ENCODE data around the gene PAX5.

Gene PAX5

GRCh38 chr9:37036776-37037502, 2.9 kb upstream of the PAX5 start:
- DNase-seq = peak; percentile 83

- peak; percentile 64 for DNase-seq
These were observed 2.3 kb upstream of the PAX5 start for GRCh38 chr9:37036371-37036775.

- DNase-seq = no peak
These were observed 1.7 kb upstream of the PAX5 start for GRCh38 chr9:37035648-37036370.

DNA sequence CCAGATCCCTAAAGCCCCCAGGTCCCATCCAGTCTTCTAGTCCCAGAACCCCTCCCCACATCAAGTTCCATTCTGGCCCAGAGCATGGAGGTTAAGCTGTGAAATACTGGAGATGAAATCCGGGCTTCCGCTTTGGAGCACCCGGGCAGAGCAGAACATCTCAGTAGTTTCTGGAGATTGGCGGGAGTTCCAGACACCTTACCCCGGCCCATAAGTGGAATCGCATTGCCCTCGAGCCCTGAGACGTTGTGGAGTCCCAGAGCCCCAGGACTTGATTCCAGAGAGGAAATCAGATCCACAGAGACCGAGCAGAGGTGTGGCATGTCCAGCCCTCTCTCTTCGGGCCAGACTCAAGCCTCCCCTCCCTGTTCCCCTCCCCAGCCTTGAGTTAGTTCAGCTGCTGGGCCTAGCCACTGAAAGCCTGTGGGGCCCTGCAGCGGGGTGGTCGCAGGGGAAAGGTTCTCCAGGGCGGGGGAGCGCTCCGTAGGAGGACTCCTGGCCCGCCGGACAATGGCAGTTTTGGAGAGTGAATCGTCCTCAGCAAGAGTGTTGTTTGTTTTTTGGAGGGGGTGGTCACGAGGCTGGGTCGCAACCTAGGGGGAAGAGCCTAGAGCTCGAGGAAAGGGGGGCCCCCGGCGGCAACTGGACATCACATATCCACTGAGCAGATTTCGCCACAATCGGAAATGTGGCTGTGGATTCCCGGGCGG, 1.0 kb upstream of the PAX5 start:
- DNase-seq = no peak

- DNase-seq = peak; percentile 63
These were observed 353 bp upstream of the PAX5 start for GRCh38 chr9:37034305-37034937.

GRCh38 chr9:37033141-37033540, 927 bp downstream of the PAX5 start:
- DNase-seq = no peak

- no peak for DNase-seq
These were observed 1.4 kb downstream of the PAX5 start for GRCh38 chr9:37032713-37033112.

DNA sequence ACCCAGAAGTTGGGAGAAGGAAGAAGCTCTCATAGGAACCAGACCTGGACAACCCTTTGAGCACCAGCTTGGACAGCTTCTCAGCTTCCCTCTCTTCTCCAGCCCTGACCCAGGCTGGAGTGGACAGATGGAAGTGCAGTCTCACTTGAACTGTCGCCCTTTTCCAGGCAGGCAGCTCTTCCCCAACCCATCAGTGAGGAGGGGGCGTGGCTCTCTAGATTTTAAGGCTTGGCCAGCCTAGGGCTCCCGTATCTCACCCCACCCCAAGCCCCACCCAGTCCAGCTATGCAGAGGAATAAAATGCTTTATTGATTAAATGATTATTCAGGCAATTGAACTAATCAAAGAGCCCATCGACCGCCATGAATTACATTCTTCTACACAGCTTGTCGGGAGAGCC, 2.2 kb downstream of the PAX5 start:
- no peak for DNase-seq

DNA sequence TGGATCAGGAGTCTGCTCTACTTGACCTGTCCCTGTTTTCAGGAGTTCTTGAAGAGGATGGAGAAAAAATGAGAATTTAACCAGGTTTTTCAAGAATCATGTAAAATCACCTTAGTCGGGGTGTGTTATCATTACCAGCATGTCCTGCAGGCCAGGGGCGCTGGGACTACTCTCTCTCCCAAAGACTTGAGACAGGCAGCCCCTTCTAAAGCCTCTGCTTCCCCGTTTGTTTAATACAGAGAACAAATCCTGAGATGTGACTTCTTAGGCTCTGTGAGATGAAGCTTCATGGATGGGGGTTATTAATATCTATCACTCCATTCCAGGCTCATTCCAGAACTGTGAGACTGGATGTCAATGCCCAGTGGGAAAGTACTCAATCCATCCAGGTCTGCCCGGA, 3.0 kb downstream of the PAX5 start:
- no peak for DNase-seq

DNA sequence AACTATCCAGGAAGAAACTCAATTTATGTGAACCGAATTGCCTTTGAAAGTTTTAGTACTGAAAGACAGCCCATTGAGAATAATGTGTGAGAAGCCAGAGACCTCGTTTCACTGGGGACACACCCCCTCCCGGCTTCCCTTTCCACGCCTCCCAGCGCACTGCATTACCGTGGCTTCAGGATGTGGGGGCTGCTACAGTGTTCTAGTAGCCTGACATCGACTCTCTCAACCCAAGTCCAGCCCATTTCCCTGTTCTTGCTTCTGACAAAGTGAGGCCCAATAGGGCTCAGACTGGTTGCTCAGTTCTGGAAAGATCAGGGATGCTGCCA, 3.5 kb downstream of the PAX5 start:
- DNase-seq = no peak

DNA sequence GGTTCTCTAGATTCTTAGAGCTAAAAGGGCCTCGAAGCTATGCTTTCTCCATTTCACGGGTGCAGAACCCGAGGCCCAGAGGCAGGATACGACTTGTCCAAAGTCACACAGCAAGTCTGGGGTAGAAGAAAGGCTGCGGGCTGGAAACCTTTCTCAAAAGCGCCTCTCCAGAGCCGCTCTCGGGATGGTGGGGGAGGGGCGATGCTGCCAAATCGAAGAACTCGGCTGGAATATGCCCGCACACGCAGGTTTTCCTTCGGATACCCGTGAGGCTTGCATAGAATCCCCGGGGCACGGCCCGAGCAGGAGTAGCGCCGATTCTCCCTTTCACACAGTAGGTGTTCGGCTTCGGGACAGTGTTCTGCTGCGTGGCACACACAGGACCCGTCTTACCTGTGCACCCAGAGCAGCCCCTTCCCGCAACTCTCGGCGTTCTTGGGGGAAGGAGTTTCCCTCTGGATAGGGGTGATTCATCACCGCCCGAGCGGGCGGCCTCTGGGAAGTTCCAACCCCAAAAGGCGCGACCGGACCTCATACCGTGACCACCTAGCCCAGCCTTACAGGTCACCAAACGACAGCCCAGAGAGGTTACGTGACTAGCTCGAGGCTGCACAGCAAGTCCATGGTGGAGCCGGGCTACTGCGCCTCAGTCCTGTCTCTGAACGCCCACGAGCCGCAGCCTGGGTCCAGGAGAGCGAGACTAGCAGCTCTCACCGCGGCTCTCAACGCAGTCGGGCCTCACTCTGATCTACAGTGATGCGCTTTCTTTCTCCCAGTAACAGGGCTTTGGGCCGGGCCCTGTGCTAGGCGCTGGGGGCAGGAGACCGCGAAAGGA, 4.1 kb downstream of the PAX5 start:
- DNase-seq = no peak

DNA sequence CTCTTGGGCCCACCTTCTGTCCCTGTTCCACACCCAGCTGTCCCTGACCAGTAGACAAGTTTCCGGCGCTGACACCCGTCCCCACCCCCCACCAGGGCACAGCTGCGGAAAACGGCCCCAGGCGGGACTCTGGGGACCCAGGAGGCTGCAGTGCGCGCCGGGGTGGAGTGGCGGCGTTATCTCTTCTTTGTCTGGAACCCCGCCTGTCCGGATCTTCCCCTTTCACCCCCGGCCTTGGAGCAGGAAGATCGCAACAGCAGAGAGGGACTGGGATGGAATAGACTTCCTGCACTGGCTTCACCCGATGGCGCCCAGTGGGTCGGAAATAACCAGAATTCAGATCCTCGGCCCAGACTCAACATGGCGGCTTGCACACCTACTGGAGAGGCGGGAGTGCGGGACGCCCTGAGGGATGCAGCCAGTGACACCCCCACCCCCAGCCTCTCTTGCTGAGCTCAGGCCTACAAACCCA, 4.7 kb downstream of the PAX5 start:
- no peak for DNase-seq

DNA sequence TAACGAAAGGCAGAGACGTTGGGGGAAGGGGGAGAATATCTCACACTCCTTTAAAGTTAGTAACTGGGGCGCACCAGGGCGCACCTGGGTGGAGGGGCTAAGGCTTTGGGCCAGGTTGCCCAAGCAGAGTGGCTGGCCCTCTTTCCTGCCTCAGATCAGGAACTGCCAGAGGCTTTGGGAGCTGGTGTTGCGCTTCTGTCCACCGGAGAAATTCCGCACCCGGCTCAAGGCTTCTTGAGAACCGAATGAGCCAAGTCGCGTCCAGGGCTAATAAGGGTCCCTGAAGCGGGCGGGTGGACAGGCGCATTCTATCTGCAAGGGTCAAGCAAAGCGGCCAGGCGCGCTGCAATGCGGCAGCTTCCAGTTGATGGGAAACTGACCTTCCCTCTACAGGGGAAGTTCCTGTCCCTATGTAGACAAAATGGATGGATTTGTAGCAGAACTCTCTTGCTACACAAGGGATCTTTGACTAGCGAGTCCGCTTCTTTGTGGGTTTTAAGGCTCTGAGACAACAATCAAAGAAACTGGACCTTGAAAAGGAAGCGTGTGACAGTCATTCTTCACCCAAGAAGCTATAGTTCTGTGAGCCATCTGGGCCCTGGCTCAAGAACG, 5.5 kb downstream of the PAX5 start:
- no peak for DNase-seq

DNA sequence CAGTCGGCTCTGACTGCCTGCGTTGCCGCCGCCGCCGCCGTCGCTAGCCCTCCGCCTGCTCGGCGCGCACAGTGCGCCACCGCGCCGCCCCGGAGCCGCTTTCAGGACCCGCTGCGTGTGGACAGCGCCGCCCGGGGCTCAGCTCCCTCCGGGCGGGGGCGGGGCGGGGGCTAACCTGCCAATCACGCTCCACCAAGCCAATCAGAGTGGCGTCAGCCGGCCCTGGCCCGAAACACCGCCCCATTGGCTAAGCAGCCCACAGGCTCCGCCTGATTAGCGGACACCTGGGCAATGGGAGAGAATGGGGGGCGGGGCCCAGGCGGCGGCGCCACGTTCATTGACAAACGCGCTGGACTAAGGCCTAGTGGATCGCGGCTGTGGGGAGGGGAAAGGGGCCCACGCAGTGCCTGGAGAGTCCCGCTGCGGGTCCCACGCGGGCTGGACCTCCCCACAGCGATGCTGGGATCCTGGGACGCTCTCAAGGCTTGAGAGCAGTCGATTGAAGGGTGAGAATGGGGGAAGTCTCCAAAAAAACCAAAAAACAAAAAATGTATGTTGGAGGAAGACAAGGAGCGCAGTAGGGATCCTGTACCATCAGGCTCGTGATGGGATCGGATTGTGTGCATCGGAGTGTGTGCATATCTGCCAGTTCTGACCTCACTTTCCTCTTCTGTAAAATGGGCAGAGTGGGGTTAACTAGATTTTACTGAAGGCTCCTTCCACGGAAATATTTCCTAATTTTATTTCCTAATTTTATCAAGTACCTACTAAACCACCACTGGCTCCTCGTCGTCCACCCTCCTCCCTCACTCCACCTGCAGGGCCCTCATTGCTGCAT, 6.3 kb downstream of the PAX5 start:
- DNase-seq = peak; percentile 99

DNA sequence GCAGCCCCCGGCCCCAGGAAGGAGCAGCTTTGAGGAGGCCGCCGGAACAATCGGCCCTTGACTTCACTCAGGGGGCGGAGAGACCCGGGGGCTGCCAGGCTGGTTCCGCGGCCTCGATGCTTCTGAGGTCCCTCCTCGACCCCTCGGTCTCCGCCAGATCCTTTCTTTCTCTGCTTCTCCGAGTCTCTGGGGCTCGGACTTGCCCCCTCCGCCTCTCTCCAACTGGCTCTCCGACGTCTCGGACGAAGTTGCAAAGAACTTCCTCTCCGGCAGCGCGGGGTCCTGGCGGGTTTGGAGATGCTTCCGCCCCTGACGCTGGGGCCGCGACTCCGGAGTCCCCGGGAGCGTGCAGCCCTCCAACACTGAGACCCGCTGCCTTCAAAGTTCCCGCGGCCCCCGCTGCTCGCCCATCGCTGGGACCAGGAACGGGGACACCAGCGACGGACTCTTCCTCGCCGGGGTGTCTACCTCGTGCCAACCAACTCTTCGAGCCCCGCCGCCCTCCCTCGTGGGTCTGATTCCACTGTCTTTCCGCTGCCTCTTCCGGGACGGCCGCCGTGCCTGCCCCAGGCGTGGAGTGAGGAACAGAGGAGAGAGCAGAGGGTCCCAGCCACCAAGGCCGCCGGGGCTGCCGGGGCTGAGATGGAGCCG, 7.0 kb downstream of the PAX5 start:
- peak; percentile 82 for DNase-seq

- DNase-seq = peak; percentile 81
These were observed 7.7 kb downstream of the PAX5 start for GRCh38 chr9:37026113-37026930.

DNA sequence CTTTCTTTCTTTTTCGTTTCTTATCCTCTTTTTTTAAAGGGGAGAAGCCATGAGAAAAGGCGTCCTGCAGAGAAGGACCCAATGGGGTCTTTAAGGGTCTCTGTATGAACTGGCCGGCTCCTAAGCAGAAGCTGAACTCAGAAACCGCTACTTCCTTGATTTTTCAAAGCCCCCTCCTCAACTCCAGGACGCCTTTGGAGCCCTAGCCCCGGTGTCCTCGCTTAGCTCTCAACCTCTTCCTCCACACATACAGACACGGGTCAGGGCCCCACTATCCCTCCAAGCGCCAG, 8.3 kb downstream of the PAX5 start:
- DNase-seq = no peak

DNA sequence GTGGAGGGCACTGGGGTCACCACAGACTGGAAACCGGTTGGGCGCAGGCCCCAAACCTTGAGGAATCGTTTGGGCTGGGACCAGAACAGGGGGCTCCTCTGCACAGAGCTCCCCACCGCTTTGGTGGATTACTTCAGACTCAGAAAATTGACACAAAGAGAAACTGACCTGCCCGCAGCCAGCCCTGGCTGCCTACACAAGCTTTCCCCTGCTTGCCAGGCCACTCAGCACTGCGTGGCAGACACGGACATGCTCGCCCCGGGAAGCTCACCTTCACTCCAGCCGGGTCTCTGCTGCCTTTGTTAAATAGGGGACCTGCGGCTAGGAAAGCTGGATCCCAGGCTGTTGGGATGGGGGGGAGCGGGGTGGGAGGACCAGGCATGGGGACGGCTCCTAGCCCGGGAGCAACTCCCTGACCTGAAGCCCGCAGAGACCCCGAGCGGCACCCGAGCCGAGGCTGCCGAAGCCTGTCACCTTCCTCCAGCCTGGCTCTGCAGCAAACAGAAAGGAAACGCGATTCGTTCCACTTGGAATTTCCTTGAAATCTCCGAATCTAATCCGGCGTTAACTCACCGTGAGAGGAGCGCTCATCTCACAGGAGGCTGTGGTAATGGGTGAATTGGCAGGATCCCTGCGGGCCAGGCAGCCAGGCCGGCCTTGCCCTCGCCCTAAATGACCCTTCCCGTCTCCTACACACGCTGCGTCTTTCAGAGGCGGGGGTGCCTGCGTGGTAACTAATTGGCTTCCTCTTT, 8.8 kb downstream of the PAX5 start:
- DNase-seq = peak; percentile 60

GRCh38 chr9:37017546-37017945, 16.5 kb downstream of the PAX5 start:
- DNase-seq = no peak

Measured in NCI-H69 (cell line).